GM10266 (cell line): ENCODE measurements around the gene OTUD7B.

ENCODE experiments used
- DNase-seq: peaks from one replicate; pipeline ENCODE4 v3.0.0; 2012; ENCODE audit errors: extremely low spot score
- CTCF ChIP-seq: IDR thresholded peaks from 2 replicates; pipeline ENCODE4 v1.5.1; 2012; ENCODE audit warnings: mild to moderate bottlenecking, low read depth; ENCODE audit not compliant: control insufficient read depth, insufficient read depth; ENCODE audit errors: missing control alignments

Gene OTUD7B

DNA sequence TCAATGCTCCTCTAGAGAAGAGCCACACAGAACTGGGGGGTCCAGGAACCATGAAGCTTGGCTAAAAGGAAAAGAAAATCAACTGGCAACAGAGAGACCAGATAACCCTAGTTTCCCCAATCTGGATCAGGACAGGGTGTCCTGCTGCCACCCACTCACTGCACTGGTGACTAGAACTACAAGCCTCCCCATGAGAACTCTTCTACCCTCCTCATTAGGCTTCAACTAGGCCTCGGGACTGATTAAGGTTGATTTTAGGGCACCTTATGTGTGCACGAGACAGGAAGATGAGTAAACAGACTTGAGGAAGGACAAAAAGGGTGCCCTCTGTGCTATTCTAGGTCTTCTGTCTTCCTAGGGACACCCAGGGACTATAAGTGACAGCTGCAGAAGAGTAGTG, 80.7 kb downstream of the OTUD7B start:
- no peak for TF ChIP-seq CTCF
- no peak for DNase-seq

DNA sequence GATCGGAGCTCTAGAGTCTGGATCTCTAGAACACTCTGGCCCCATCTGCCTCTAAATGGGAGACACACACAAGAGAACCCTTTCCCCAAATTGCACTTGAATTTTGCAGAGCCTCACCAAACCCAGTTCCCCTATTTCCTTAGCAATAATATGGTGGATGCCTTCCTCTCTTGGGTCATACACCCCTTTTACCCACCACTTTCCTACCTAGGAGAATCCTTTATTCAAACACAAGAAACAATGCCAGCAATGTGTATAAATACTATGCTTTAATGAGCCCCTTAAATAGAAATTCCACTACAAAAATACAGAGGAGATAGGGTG, 82.2 kb downstream of the OTUD7B start:
- no peak for TF ChIP-seq CTCF
- DNase-seq, result no peak

DNA sequence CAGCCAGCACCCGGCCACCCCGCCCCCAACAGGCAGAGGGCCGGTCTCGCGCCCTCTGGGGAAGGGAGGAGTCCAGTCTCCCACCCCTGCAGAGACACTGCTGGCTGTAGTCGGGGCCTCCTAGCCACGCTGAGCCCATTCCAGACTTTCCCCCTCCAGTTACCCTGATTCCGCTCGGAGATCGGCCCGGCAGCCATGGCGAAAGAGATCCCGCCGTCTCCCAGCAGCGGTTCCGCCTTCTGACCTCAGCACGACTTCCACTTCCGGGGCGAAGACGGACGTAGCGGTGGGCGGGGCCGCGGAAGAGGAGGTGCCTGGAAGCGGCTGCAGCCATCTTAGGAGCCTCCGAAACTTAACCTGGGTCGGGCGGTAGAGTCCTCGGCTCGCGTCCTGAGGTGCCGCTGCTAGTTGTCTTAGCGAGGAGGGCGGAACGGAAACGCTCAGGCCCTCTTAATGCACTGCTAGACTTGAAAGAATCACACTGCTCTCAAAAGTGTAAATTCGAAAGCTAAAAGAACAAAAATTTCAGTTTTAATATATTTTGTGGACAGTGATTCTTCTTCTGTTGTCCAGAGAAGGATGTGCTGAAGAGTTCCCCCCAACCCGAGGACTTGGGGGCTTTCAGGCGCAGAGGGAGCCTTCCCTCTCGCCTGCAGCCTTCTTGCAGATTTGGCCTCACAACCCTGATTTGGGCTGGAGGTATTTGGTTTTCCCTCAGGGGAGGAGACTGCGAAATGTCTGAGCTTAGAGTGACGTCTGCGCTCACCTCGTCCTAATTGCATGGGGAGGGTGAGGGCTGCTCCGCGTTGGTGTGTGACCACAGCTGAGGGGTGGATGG, 82.7 kb downstream of the OTUD7B start, which contains the start of gene SF3B4:
TSS of gene SF3B4 (minus strand) at position 241 of the 838 bp plus-strand sequence. CDS start at position 197, 44 bp downstream.
- peak; percentile 90 for DNase-seq
- TF ChIP-seq CTCF, result no peak

DNA sequence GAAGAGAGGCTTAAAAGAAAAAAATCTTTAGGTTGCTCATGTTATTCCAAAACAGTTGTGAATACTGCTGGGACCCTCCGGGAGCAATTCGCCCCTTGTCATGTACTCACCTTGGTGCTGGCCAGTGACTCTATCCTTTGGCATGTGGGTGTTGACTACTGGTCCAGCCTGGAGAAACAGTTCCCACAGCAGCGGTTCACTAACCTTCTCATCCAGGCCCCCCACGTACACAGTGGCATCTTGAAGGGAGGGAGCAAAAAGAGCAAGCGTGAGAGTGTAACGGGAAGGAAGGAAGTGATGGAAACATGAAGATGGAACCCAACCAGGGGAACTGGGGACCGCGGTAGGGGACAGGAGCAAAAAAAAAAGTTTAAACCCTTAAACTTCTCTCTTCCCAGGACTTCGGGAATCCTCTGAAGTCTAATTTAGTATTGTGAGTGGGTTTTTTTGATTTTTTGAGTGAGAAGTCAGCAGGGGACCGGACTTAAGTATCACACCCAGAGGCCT, 83.4 kb downstream of the OTUD7B start:
- TF ChIP-seq CTCF, result no peak
- DNase-seq, result no peak

DNA sequence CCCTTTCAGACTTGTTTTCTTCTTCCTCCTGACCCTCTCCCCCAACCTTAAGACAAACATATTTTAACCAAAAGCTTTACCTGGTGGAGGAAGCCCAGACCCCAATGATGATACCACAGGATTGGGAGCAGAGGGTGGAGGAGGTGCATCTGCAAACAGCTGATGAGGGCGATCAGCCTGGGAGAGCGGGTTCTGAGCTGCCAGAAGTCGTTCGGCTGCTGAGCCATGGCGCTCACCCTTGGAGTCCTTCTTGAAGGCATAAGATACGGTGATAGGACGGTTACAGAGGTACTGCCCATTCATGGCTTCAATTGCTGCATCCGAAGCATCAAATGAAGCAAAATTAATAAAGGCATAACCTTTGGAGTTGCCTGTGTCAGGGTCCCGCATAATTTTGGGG, 84.2 kb downstream of the OTUD7B start:
- TF ChIP-seq CTCF, result no peak

DNA sequence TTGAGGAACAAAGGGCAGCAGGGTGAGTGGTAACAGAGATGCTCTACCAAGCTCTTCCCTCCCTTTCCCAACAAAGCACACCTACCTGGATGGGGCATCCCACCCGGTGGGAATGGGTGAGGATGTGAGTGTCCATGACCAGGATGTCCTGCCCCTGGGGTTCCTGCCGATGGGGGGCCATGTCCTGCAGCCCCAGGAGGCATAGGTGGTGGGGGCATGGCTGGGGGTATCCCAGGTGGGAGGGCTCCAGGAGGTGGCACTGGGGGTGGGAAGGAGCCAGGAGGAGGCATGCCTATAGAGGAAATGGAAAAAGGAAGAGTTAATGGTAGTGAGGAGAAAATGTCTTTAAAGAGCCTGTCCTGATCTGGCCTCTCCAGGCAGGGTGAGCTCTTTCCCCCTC, 84.8 kb downstream of the OTUD7B start:
- no peak for TF ChIP-seq CTCF
- no peak for DNase-seq

More for the DNA sequence above, 84.2 kb downstream of the OTUD7B start:
- DNase-seq, result no peak

DNA sequence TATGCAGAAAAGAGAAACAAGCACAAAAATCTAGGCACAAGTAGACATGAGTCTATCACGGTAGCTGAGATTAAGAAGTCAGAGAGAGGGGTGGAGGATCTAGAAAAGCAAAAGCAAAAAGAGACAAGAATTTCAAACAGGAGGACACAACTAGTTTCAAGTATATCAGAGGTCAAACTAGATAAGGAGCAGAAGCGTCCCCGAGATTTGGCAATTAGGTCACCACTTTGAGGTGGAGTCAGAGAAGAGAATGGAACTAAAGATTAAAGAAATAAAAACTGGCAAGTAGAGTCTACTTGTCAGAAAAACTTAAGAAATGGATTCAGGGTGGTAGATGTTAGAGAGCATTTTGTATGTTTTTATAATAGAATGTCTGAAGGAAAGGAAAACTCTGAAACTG, 85.2 kb downstream of the OTUD7B start:
- no peak for DNase-seq
- TF ChIP-seq CTCF, result no peak
